Transverse colon (tissue), 3 donors: ENCODE data around the gene ZNF414.

ENCODE experiments used
- CTCF ChIP-seq, 5 experiments: fragments of 200-600 bp in 3 of 5; fragments of 450-650 bp in 2 of 5; sonication (generic) in 3 of 5; IDR thresholded peaks; 1 replicate in 2 of 5; 2 replicates in 3 of 5; pipeline ENCODE4 v1.5.1; 2016 to 2017; ENCODE audit warnings: antibody characterized with exemption in 5 of 5, inconsistent platforms in 3 of 5, mild to moderate bottlenecking in 2 of 5, moderate library complexity in 1 of 5
- EP300 ChIP-seq: sonication (generic); formaldehyde crosslinking; IDR thresholded peaks from one replicate; pipeline ENCODE4 v1.6.1; 2017; ENCODE audit warnings: antibody characterized with exemption, low read depth
- POLR2A ChIP-seq: fragments of 450-650 bp; IDR thresholded peaks from one replicate; pipeline ENCODE4 v1.6.1; 2016; ENCODE audit warnings: antibody characterized with exemption, mild to moderate bottlenecking, moderate library complexity

GRCh38 chr19:8528500-8528899 is 14.5 kb upstream of the ZNF414 start:
- TF ChIP-seq POLR2A: no peak
- TF ChIP-seq CTCF (IDR thresholded peaks at IDR 0.05): no peak
- no peak for TF ChIP-seq EP300
